HepG2 (cell line): ENCODE results near the gene MASP2. TPM values are rescaled to one million over a fixed set of nuclear protein-coding genes. Genes with fewer than 3 reads are reported as not detected.

Experiments
- ATAC-seq: fragments of 200-7000 bp; cut with Tn5 transposase; 3 replicates; pipeline ENCODE4 v1.9.1; 2020; ENCODE audit warnings: mild to moderate bottlenecking, moderate library complexity
- BruUV-seq: library from RNA; stranded (reverse); fragments of 400-500 nt; replicated peaks from 2 replicates; lab custom pipeline; 2021; lab: Mats Ljungman, UMichigan
- CTCF ChIA-PET: fragments of 300-600 bp; formaldehyde crosslinking; extraction: SDS; loops from one replicate; lab custom pipeline; 2021; ENCODE audit warnings: low total read pairs, inconsistent platforms, low intra/inter-chr PET ratio; lab: Yijun Ruan, JAX
- POLR2A ChIA-PET: fragments of 350-600 bp; sonication (Branson Sonifier 250); formaldehyde crosslinking; loops from one replicate; lab custom pipeline; 2020; ENCODE audit warnings: antibody characterized with exemption, inconsistent platforms; lab: Yijun Ruan, JAX
- DNase-seq: peaks from one replicate; pipeline ENCODE4 v3.0.0-alpha.2; 2015; ENCODE audit warnings: low spot score
- FAIRE-seq: peaks from 3 replicates; lab custom pipeline; 2011; peaks lifted over from hg19 to GRCh38; lab: Jason Lieb, UNC
- H2AFZ ChIP-seq: one replicate; pipeline ENCODE4 v1.6.1; 2011; ENCODE audit warnings: low read length, inconsistent platforms
- H3K27ac ChIP-seq: fragments of 300-600 bp; 3 replicates; pipeline ENCODE4 v1.8.0; 2011; ENCODE audit warnings: mixed run types, mild to moderate bottlenecking, mixed read lengths, low read length, inconsistent platforms; ENCODE audit not compliant: insufficient read depth; ENCODE audit errors: extremely low read length
- H3K27me3 ChIP-seq, 2 experiments: fragments of 200-600 bp in 1 of 2; 2 replicates in 1 of 2; 3 replicates in 1 of 2; pipeline versions ENCODE4 v1.6.0 to v1.8.0; 2011; ENCODE audit warnings: low read length in 2 of 2, mild to moderate bottlenecking in 2 of 2, moderate library complexity in 2 of 2, inconsistent platforms in 1 of 2; ENCODE audit not compliant: insufficient read depth in 2 of 2, control insufficient read depth in 1 of 2
- H3K36me3 ChIP-seq, 2 experiments: fragments of 200-600 bp in 1 of 2; replicated peaks in 1 of 2; 2 replicates in 1 of 2; 3 replicates in 1 of 2; pipeline versions ENCODE4 v1.5.1 to v1.8.0; 2011; ENCODE audit warnings: low read length in 2 of 2, inconsistent platforms in 1 of 2; ENCODE audit not compliant: insufficient read depth in 2 of 2, control insufficient read depth in 1 of 2
- H3K4me1 ChIP-seq: 2 replicates; pipeline ENCODE4 v1.5.1; 2012; ENCODE audit warnings: low read length, inconsistent platforms; ENCODE audit not compliant: insufficient read depth
- H3K4me2 ChIP-seq: 2 replicates; pipeline ENCODE4 v1.6.0; 2011; ENCODE audit warnings: low read depth, low read length, inconsistent platforms
- H3K4me3 ChIP-seq, 3 experiments: fragments of 200-600 bp in 1 of 3; sonication (generic), shearing (Covaris generic) in 1 of 3; replicated peaks in 1 of 3; 2 replicates each; pipeline ENCODE4 v1.5.1; 2011 to 2016; ENCODE audit warnings: low read length in 3 of 3, inconsistent platforms in 2 of 3, low read depth in 2 of 3, mild to moderate bottlenecking in 2 of 3, control low read depth in 1 of 3, mixed read lengths in 1 of 3; ENCODE audit not compliant: insufficient read depth in 1 of 3
- H3K79me2 ChIP-seq: one replicate; pipeline ENCODE4 v1.6.1; 2011; ENCODE audit warnings: low read length, inconsistent platforms; ENCODE audit not compliant: insufficient read depth
- H3K9ac ChIP-seq: 2 replicates; pipeline ENCODE4 v1.6.0; 2011; ENCODE audit warnings: mild to moderate bottlenecking, low read depth, low read length, inconsistent platforms; ENCODE audit not compliant: insufficient read depth
- H3K9me3 ChIP-seq: 2 replicates; pipeline ENCODE4 v1.5.1; 2012; ENCODE audit warnings: mild to moderate bottlenecking, low read length
- H4K20me1 ChIP-seq: 2 replicates; pipeline ENCODE4 v1.6.0; 2011; ENCODE audit warnings: inconsistent platforms, mild to moderate bottlenecking, low read length, moderate library complexity; ENCODE audit not compliant: insufficient read depth
- PAXIP1 ChIP-seq: sonication (generic); formaldehyde crosslinking; conservative IDR thresholded peaks from 2 replicates; pipeline ENCODE4 v1.4.0; 2020; ENCODE audit warnings: mild to moderate bottlenecking, missing genetic modification reagents, moderate library complexity
- POGK ChIP-seq: sonication (generic); formaldehyde crosslinking; conservative IDR thresholded peaks from 2 replicates; pipeline ENCODE4 v1.8.0; 2022; ENCODE audit warnings: mild to moderate bottlenecking, moderate library complexity, missing genetic modification reagents
- POLR2A ChIP-seq, 2 experiments: IDR thresholded peaks; 2 replicates each; pipeline ENCODE4 v1.6.1; 2011; ENCODE audit warnings: low read depth in 2 of 2, low read length in 2 of 2, mild to moderate bottlenecking in 1 of 2, moderate library complexity in 1 of 2; ENCODE audit not compliant: insufficient read depth in 1 of 2
- POLR2AphosphoS2 ChIP-seq: IDR thresholded peaks from 2 replicates; pipeline ENCODE4 v1.6.1; 2011; ENCODE audit warnings: low read depth, low read length, improper control_type of control experiment
- RBM22 ChIP-seq: fragments of 200-400 bp; formaldehyde crosslinking; optimal IDR thresholded peaks from 2 replicates; pipeline ENCODE3; 2017; ENCODE audit warnings: mild to moderate bottlenecking, low read length, moderate library complexity
- ZNF75D ChIP-seq: sonication (generic); formaldehyde crosslinking; IDR thresholded peaks from 2 replicates; pipeline ENCODE4 v1.8.1; 2023; ENCODE audit warnings: missing genetic modification reagents, mild to moderate bottlenecking, borderline replicate concordance
- ZNF775 ChIP-seq: sonication (generic); formaldehyde crosslinking; IDR thresholded peaks from 2 replicates; pipeline ENCODE4 v1.4.0; 2020; ENCODE audit warnings: missing genetic modification reagents, mild to moderate bottlenecking, moderate library complexity, borderline replicate concordance
- WGBS: methylation state at CpG from one replicate; pipeline ENCODE4 v1.1.6; 2017; ENCODE audit warnings: low lambda C conversion rate; 5-methylcytosine and 5-hydroxymethylcytosine counted together
- in situ Hi-C: cut with HindIII; loops from 2 replicates; pipeline ENCODE4 v1.10.0; 2017; ENCODE audit warnings: low pct_unique_long_range_greater_than_20kb; ENCODE audit not compliant: extremely low pct_ligation_motif_present
- intact Hi-C: fragments of 100-400 bp; cut with micrococcal nuclease; formaldehyde crosslinking; loops from one replicate; pipeline ENCODE4 v1.10.0; 2022; ENCODE audit not compliant: unreplicated experiment
- polyA plus RNA-seq, 8 experiments: library from polyadenylated mRNA; depleted of rRNA in 3 of 8; stranded (reverse) in 7 of 8; unstranded in 1 of 8; fragments of >200 nt; fragmentation: Illumina TruSeq in 4 of 8; extraction: Trizol in 4 of 8; gene quantifications; 2 replicates each; pipeline versions ENCODE4 v1.2.1 to v1.2.3, GENCODE V29; 2011 to 2016; ENCODE audit warnings: low read depth in 4 of 8, missing spikeins in 1 of 8, mixed read lengths in 1 of 8; ENCODE audit not compliant: insufficient read depth in 1 of 8
- total RNA-seq, 5 experiments: library from RNA; depleted of rRNA; stranded (reverse); fragments of >200 nt; fragmentation: Illumina TruSeq; extraction: Trizol; gene quantifications; 2 replicates each; pipeline ENCODE4 v1.2.3, GENCODE V29; 2016; ENCODE audit warnings: low read depth in 1 of 5

The MASP2 gene
- total and polyA plus RNA-seq, 2 of the 13 experiments (the other 11 are each of a cell fraction or from before 2014, with no cell fraction given), result 7.1 to 11.8 TPM

- intact Hi-C loops (no loop called here), in situ Hi-C loops (loop anchor here (25.0 kb wide), 1 partner anchor 610 kb away; no protein-coding TSS in a partner anchor)
- ATAC-seq, result no peak
- Histone ChIP-seq H3K27me3 (no peaks in the 10 kb centered on the region), H3K27ac (no peak overlapping the region), H4K20me1 (no peaks in the 10 kb centered on the region; the same call in 1 of the 2 replicates), H3K9me3 (no peaks in the 10 kb centered on the region), H3K9ac (no peak overlapping the region), H3K4me2 (no peak overlapping the region), H3K4me3 (no peak overlapping the region), H3K4me1 (no peaks in the 10 kb centered on the region), H3K36me3 (peaks cover 4 to 37% of the 10 kb centered on the region in 2 experiments), H3K79me2 (no peaks in the 10 kb centered on the region), H2AFZ (no peak overlapping the region)
- no peak for TF ChIP-seq ZNF775 (CRISPR knock-in tag)
- no peak for TF ChIP-seq PAXIP1
- TF ChIP-seq POGK (CRISPR knock-in tag), result no peak
- TF ChIP-seq RBM22, result peak; percentile 15
- no peak for TF ChIP-seq ZNF75D (CRISPR knock-in tag)
- TF ChIP-seq POLR2AphosphoS2, result 0 out of 2 replicates have a peak, but pooled peaks have one; percentile 14
- TF ChIP-seq POLR2A (IDR thresholded peaks at IDR 0.05; ENCODE audit: insufficient read depth in 1 of 2, low read depth in 2 of 2, low read length in 2 of 2), result 0 out of 4 replicates have a peak, but pooled peaks of 1 of the 2 experiments have one; percentile 18
- no peak for DNase-seq
- CTCF ChIA-PET, result no interaction called here
- FAIRE-seq, result no peak
- WGBS, result 96% methylated on average over 6 of the region's 6 CpGs
- POLR2A ChIA-PET, result no interaction called here
- no TSS peak for BruUV-seq
These were observed 19.7 kb downstream of the MASP2 start for GRCh38 chr1:11027316-11027715.
